Endothelial cell of hepatic sinusoid (primary cell): ENCODE data around the gene KRT10.
"Not testable (repeated sequence)": the region's sequence is repeated elsewhere in the genome, so short reads cannot be mapped to it uniquely, and the experiment has no call there.

Experiments
- in situ Hi-C: cut with HindIII; loops from 2 replicates; pipeline ENCODE4 v1.10.0; 2017; ENCODE audit warnings: low sequenced_read_pairs

The KRT10 gene

GRCh38 chr17:40822132-40822812 lies at the start of gene KRT10:
Gene KRT10, minus strand, starts transcription at chr17:40822614. Its CDS starts 29 bp downstream, at chr17:40822585.
- in situ Hi-C loops: no loop called here

GRCh38 chr17:40871316-40871715 lies 48.9 kb upstream of the KRT10 start:
- in situ Hi-C loops: no loop called here

GRCh38 chr17:40870136-40870535 lies 47.7 kb upstream of the KRT10 start:
- in situ Hi-C loops: no loop called here

GRCh38 chr17:40866838-40867237 lies 44.4 kb upstream of the KRT10 start, which contains the start of gene KRT12:
Gene KRT12, minus strand, starts transcription at chr17:40867223. Its CDS starts 37 bp downstream, at chr17:40867186.
- in situ Hi-C loops: no loop called here

GRCh38 chr17:40864661-40865390 lies 42.4 kb upstream of the KRT10 start:
- in situ Hi-C loops: no loop called here

- in situ Hi-C loops: no loop called here
These were observed 40.7 kb upstream of the KRT10 start for GRCh38 chr17:40862985-40863733.

GRCh38 chr17:40859536-40859935 lies 37.1 kb upstream of the KRT10 start:
- in situ Hi-C loops: no loop called here

- in situ Hi-C loops: not testable (repeated sequence)
These were observed 36.3 kb upstream of the KRT10 start for GRCh38 chr17:40858667-40859066.

GRCh38 chr17:40857535-40857934 lies 35.1 kb upstream of the KRT10 start:
- in situ Hi-C loops: no loop called here

- in situ Hi-C loops: no loop called here
These were observed 31.9 kb upstream of the KRT10 start for GRCh38 chr17:40854175-40854814.

GRCh38 chr17:40852364-40852763 lies 29.9 kb upstream of the KRT10 start:
- in situ Hi-C loops: no loop called here

- in situ Hi-C loops: no loop called here
These were observed 28.0 kb upstream of the KRT10 start for GRCh38 chr17:40850293-40850972.

GRCh38 chr17:40849723-40850122 lies 27.3 kb upstream of the KRT10 start:
- in situ Hi-C loops: no loop called here

- in situ Hi-C loops: no loop called here
These were observed 26.3 kb upstream of the KRT10 start for GRCh38 chr17:40848583-40849235.

GRCh38 chr17:40846515-40847144 lies 24.2 kb upstream of the KRT10 start:
- in situ Hi-C loops: no loop called here

- in situ Hi-C loops: no loop called here
These were observed 22.3 kb upstream of the KRT10 start for GRCh38 chr17:40844671-40845107.

GRCh38 chr17:40843242-40843641 lies 20.8 kb upstream of the KRT10 start:
- in situ Hi-C loops: no loop called here

- in situ Hi-C loops: no loop called here
These were observed 18.8 kb upstream of the KRT10 start for GRCh38 chr17:40841246-40841645.

GRCh38 chr17:40839194-40839593 lies 16.8 kb upstream of the KRT10 start:
- in situ Hi-C loops: no loop called here

- in situ Hi-C loops: no loop called here
These were observed 13.6 kb upstream of the KRT10 start for GRCh38 chr17:40836020-40836419.
